B cell (primary cell): ENCODE measurements around the gene POFUT1. TPM values are rescaled to one million over a fixed set of nuclear protein-coding genes. Genes with fewer than 3 reads are reported as not detected.
"Not testable (repeated sequence)": the region's sequence is repeated elsewhere in the genome, so short reads cannot be mapped to it uniquely, and the experiment has no call there.

Source experiments
- ATAC-seq: fragments of 200-7000 bp; cut with Tn5 transposase; one replicate; pipeline ENCODE4 v1.10.0; 2021; ENCODE audit warnings: low read depth, mild to moderate bottlenecking, moderate number of reproducible peaks, moderate library complexity
- CTCF ChIA-PET: fragments of 350-600 bp; sonication (Branson Sonifier 250); formaldehyde crosslinking; loops from one replicate; lab custom pipeline; 2021; ENCODE audit warnings: antibody characterized with exemption, inconsistent platforms; lab: Charles Lee
- POLR2A ChIA-PET: fragments of 350-600 bp; sonication (Branson Sonifier 250); formaldehyde crosslinking; loops from one replicate; lab custom pipeline; 2021; ENCODE audit warnings: antibody characterized with exemption; lab: Charles Lee
- DNase-seq: peaks from one replicate; pipeline ENCODE4 v3.0.0; 2013
- H2AFZ ChIP-seq: 2 replicates; pipeline ENCODE4 v1.6.1; 2012; ENCODE audit warnings: mild to moderate bottlenecking, low read depth, low read length; ENCODE audit not compliant: insufficient read depth, poor library complexity, severe bottlenecking
- H3K27ac ChIP-seq, 2 donors: 1 replicate in 1 of 2; 2 replicates in 1 of 2; pipeline ENCODE4 v1.5.1; 2012 to 2013; ENCODE audit warnings: low read length in 2 of 2, mild to moderate bottlenecking in 2 of 2, moderate library complexity in 1 of 2
- H3K27me3 ChIP-seq, 4 experiments: fragments of 200-600 bp in 1 of 4; sonication (generic) in 1 of 4; replicated peaks in 1 of 4; 1 replicate in 2 of 4; 2 replicates in 2 of 4; pipeline versions ENCODE4 v1.6.1 to v1.7.0; 2013 to 2016; ENCODE audit warnings: low read length in 3 of 4, mild to moderate bottlenecking in 2 of 4, mixed read lengths in 1 of 4, moderate library complexity in 1 of 4; ENCODE audit not compliant: insufficient read depth in 4 of 4, control insufficient read depth in 3 of 4; ENCODE audit errors: control extremely low read depth in 1 of 4
- H3K36me3 ChIP-seq, 2 experiments: replicated peaks in 1 of 2; 1 replicate in 1 of 2; 2 replicates in 1 of 2; pipeline versions ENCODE4 v1.6.1 to v1.7.1; 2013; ENCODE audit warnings: low read length in 1 of 2; ENCODE audit not compliant: insufficient read depth in 2 of 2, control insufficient read depth in 1 of 2; ENCODE audit errors: control extremely low read depth in 1 of 2, extremely low read depth in 1 of 2
- H3K4me1 ChIP-seq, 2 donors: fragments of 200-600 bp in 1 of 2; sonication (generic) in 1 of 2; 1 replicate in 1 of 2; 2 replicates in 1 of 2; pipeline versions ENCODE4 v1.5.1 to v1.6.1; 2013 to 2017; ENCODE audit warnings: low read length in 2 of 2; ENCODE audit not compliant: control insufficient read depth in 2 of 2, insufficient read depth in 2 of 2
- H3K4me2 ChIP-seq: replicated peaks from 2 replicates; pipeline ENCODE3; 2012; ENCODE audit warnings: mild to moderate bottlenecking, low read depth, low read length; ENCODE audit not compliant: poor library complexity, severe bottlenecking
- H3K4me3 ChIP-seq, 5 experiments: fragments of 200-600 bp in 1 of 5; sonication (generic) in 1 of 5; 1 replicate in 3 of 5; 2 replicates in 2 of 5; pipeline versions ENCODE4 v1.5.1 to v1.7.0; 2011 to 2016; ENCODE audit warnings: low read length in 4 of 5, mild to moderate bottlenecking in 4 of 5, low read depth in 2 of 5, control low read depth in 1 of 5, moderate library complexity in 1 of 5; ENCODE audit not compliant: insufficient read depth in 1 of 5; ENCODE audit errors: control extremely low read depth in 1 of 5, extremely low read depth in 1 of 5
- H3K79me2 ChIP-seq: fragments of 200-600 bp; sonication (generic); one replicate; pipeline ENCODE4 v1.6.0; 2016; ENCODE audit warnings: low read length; ENCODE audit not compliant: control insufficient read depth, insufficient read depth
- H3K9ac ChIP-seq: fragments of 200-600 bp; sonication (generic); 2 replicates; pipeline ENCODE4 v1.6.1; 2017; ENCODE audit warnings: mild to moderate bottlenecking, low read length, moderate library complexity
- H3K9me3 ChIP-seq, 3 donors: one replicate each; pipeline versions ENCODE4 v1.6.1 to v1.7.1; 2013; ENCODE audit warnings: low read length in 2 of 3; ENCODE audit not compliant: control insufficient read depth in 2 of 3, insufficient read depth in 1 of 3; ENCODE audit errors: control extremely low read depth in 1 of 3
- H4K20me1 ChIP-seq: 2 replicates; pipeline ENCODE4 v1.6.0; 2012; ENCODE audit warnings: mild to moderate bottlenecking, low read length; ENCODE audit not compliant: insufficient read depth, control insufficient read depth, poor library complexity, severe bottlenecking
- H3K27ac Mint-ChIP-seq: one replicate; pipeline ENCODE4 v1.8.0; 2021; ENCODE audit warnings: mixed read lengths
- H3K27me3 Mint-ChIP-seq: one replicate; pipeline ENCODE4 v1.8.0; 2021; ENCODE audit warnings: mixed read lengths
- H3K4me1 Mint-ChIP-seq: one replicate; pipeline ENCODE4 v1.8.0; 2021; ENCODE audit warnings: mixed read lengths
- H3K4me3 Mint-ChIP-seq: one replicate; pipeline ENCODE4 v1.8.0; 2021; ENCODE audit warnings: mixed read lengths
- H3K9me3 Mint-ChIP-seq: one replicate; pipeline ENCODE4 v1.8.0; 2022; ENCODE audit warnings: mixed read lengths; ENCODE audit not compliant: insufficient read depth
- EZH2 ChIP-seq: IDR thresholded peaks from 2 replicates; pipeline ENCODE4 v1.6.1; 2012; ENCODE audit warnings: borderline replicate concordance, low read depth, mild to moderate bottlenecking, moderate library complexity, low read length; ENCODE audit not compliant: insufficient read depth, poor library complexity, severe bottlenecking
- WGBS: methylation state at CpG from one replicate; pipeline ENCODE4 v1.1.5; 2013; ENCODE audit warnings: missing lambda C conversion rate; ENCODE audit not compliant: insufficient coverage; 5-methylcytosine and 5-hydroxymethylcytosine counted together
- intact Hi-C: fragments of 100-400 bp; cut with micrococcal nuclease; formaldehyde crosslinking; loops from one replicate; pipeline ENCODE4 v1.10.0; 2022
- polyA plus RNA-seq: library from polyadenylated mRNA; depleted of rRNA; stranded (reverse); fragments of >200 nt; gene quantifications from 2 replicates; pipeline ENCODE4 v1.2.3, GENCODE V29; 2012
- total RNA-seq, 2 donors: library from RNA; stranded (reverse); fragments of 120-200 nt in 1 of 2; gene quantifications; 1 replicate in 1 of 2; 2 replicates in 1 of 2; pipeline versions ENCODE4 v1.2.3 to v1.2.4, GENCODE V29; 2013 to 2022
- TF ChIP-seq, protein P1 (sequence below): fragments of 200-600 bp; IDR thresholded peaks from one replicate; pipeline ENCODE4 v1.8.0; 2022; ENCODE audit warnings: antibody characterized with exemption, mild to moderate bottlenecking

Gene POFUT1
- total and polyA plus RNA-seq, 2 donors (not counting 1 experiment from before 2014, with no cell fraction given) = 7.8 to 18.1 TPM

DNA sequence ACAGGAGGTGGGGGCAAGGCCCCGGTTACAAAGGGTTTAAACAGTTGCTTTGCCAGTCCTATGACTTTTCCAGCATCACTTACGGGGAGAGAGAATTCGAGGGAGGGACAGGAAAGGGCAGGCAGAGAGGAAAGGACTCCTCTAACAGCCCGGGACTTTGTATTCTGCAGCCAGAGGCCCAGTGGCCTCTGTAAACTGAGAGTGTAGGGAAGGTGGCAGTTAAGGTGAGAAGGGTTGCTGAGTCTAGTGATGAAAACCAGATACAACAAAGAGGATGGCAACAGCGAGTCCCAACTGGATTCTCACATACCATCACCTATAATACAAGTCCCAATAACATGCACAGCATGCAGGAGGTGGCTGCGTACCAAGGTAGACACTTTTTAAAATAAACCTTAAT lies 13.7 kb upstream of the POFUT1 start:
- Histone ChIP-seq H3K4me1 (peaks cover 8 to 16% of the 10 kb centered on the region in 2 donors), H4K20me1 (peaks cover 26% of the 10 kb centered on the region), H3K9me3 (peaks cover 0 to 2% (median 0%) of the 10 kb centered on the region in 3 donors), H3K27ac (no peak overlapping the region), H3K9ac (no peak overlapping the region), H3K36me3 (peaks cover 5 to 39% of the 10 kb centered on the region in 2 experiments), H3K79me2 (peaks cover 3% of the 10 kb centered on the region), H3K27me3 (peaks cover 0 to 8% (median 0%) of the 10 kb centered on the region in 4 experiments), H3K4me3 (no peak overlapping the region), H2AFZ (no peak overlapping the region), H3K4me2 (no peak overlapping the region)
- Mint-ChIP-seq H3K4me3 (no peak overlapping the region), H3K27ac (no peak overlapping the region), H3K9me3 (no peaks in the 10 kb centered on the region), H3K27me3 (peaks cover 3% of the 10 kb centered on the region), H3K4me1 (peaks cover 13% of the 10 kb centered on the region)
- TF ChIP-seq, protein P1, sequence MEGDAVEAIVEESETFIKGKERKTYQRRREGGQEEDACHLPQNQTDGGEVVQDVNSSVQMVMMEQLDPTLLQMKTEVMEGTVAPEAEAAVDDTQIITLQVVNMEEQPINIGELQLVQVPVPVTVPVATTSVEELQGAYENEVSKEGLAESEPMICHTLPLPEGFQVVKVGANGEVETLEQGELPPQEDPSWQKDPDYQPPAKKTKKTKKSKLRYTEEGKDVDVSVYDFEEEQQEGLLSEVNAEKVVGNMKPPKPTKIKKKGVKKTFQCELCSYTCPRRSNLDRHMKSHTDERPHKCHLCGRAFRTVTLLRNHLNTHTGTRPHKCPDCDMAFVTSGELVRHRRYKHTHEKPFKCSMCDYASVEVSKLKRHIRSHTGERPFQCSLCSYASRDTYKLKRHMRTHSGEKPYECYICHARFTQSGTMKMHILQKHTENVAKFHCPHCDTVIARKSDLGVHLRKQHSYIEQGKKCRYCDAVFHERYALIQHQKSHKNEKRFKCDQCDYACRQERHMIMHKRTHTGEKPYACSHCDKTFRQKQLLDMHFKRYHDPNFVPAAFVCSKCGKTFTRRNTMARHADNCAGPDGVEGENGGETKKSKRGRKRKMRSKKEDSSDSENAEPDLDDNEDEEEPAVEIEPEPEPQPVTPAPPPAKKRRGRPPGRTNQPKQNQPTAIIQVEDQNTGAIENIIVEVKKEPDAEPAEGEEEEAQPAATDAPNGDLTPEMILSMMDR = no peak
- TF ChIP-seq EZH2 = no peak
- intact Hi-C loops = no loop called here
- WGBS = 93% methylated on average over 4 of the region's 6 CpGs
- POLR2A ChIA-PET = no interaction called here
- no peak for DNase-seq
- ATAC-seq = no peak
- CTCF ChIA-PET = no interaction called here

DNA sequence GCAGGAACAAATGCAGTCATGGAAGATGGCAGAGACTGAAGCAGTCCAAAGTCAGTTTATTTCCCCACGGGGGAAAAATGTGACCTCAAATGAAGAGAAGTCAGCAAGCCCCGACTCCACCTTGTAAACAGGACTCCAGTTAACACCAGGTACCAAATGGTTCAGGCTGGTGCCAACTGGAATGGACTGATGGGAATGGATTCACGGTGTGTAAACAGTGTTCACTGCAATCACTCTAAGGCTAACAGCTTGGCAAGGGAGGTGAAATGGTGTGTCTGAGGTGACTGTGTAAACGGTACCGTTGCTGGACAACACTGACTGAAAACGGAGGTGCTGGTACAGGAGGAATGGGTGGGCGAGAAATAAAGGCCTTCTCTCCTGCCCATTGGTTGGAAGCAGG lies 12.1 kb upstream of the POFUT1 start:
- Histone ChIP-seq H2AFZ (no peak overlapping the region), H3K79me2 (peaks cover 8% of the 10 kb centered on the region), H3K4me1 (peaks cover 0 to 2% of the 10 kb centered on the region in 2 donors), H3K9ac (no peak overlapping the region), H3K4me3 (no peak overlapping the region), H4K20me1 (peaks cover 39% of the 10 kb centered on the region), H3K36me3 (peaks cover 5 to 47% of the 10 kb centered on the region in 2 experiments), H3K27ac (no peak overlapping the region), H3K9me3 (no peaks in the 10 kb centered on the region), H3K27me3 (no peaks in the 10 kb centered on the region), H3K4me2 (no peak overlapping the region)
- Mint-ChIP-seq H3K9me3 (no peaks in the 10 kb centered on the region), H3K4me1 (peaks cover 4% of the 10 kb centered on the region), H3K27me3 (no peaks in the 10 kb centered on the region), H3K4me3 (no peak overlapping the region), H3K27ac (no peak overlapping the region)
- TF ChIP-seq EZH2 = no peak
- TF ChIP-seq, protein P1 = no peak
- CTCF ChIA-PET = no interaction called here
- no peak for DNase-seq
- 89% methylated on average over 7 of the region's 7 CpGs for WGBS
- no peak for ATAC-seq
- intact Hi-C loops = no loop called here
- POLR2A ChIA-PET = no interaction called here

DNA sequence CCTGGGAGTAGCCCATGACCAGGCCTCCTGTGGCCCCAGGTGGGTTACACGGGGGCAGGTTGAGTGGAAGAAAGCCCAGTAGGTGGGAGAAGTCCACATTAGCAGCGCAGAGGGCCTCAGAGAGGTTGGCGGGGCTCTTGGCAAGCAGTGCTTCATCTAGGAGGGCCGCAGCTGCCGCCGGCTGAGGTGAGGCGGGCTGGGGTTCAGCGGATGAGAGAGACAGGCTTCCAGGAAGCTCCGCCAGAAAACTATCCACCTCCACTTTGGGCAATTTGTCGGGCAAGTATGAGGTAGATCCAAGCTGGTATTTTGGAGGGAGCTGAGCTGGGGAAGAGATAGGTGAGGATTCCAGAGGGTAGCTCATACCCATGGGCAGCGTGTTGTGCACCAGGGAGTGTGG lies 11.1 kb upstream of the POFUT1 start:
- DNase-seq, POLR2A ChIA-PET: not testable (repeated sequence)

More for the DNA sequence above, 11.1 kb upstream of the POFUT1 start:
- H3K27me3 ChIP-seq, H3K4me2 ChIP-seq, H3K4me1 Mint-ChIP-seq, H3K9ac ChIP-seq, ATAC-seq, CTCF ChIA-PET, H2AFZ ChIP-seq, H3K27ac Mint-ChIP-seq, H3K9me3 ChIP-seq, H3K27me3 Mint-ChIP-seq, intact Hi-C loops, H3K4me1 ChIP-seq, H3K4me3 Mint-ChIP-seq, H3K27ac ChIP-seq, H3K9me3 Mint-ChIP-seq, H3K4me3 ChIP-seq: not testable (repeated sequence)
- peaks cover 16% of the 10 kb centered on the region for H3K79me2 ChIP-seq
- H4K20me1 ChIP-seq = peaks cover 40% of the 10 kb centered on the region
- H3K36me3 ChIP-seq = peaks cover 6 to 56% of the 10 kb centered on the region in 2 experiments
- 96% methylated on average over 4 of the region's 11 CpGs for WGBS
